ENCODE data around the gene SLC39A6.

SLC39A6 gene

DNA sequence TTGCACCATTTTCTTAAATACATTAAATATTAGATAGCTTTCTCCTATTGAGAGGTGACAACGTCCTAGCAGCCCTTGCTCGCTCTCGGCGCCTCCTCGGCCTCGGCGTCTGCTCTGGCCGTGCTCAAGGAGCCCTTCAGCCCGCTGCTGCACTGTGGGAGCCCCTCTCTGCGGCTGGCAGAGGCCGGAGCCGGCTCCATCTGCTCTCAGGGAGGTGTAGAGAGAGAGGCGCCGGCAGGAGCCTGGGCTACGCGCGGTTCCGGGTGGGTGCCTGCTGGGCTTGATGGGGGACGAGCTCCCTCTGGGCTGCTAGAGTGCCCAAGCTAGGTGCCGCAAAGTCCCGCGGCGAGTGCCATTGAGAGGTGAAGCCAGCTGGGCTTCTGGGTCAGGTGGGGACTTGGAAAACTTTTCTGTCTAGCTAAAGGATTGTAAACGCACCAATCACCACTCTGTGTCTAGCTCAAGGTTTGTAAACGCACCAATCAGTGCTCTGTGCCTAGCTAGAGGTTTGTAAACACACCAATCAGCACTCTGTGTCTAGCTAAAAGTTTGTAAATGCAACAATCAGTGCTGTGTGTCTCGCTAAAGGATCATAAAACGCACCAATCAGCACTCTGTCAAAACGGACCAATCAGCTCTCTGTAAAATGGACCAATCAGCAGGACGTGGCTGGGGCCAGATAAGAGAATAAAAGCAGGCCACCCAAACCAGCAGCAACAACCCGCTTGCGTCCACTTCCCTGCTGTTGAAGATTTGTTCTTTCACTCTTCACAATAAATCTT is 64.9 kb downstream of the SLC39A6 start:
- DNase-seq (ENCODE audit: low read depth in 2 of 2): no peak

DNA sequence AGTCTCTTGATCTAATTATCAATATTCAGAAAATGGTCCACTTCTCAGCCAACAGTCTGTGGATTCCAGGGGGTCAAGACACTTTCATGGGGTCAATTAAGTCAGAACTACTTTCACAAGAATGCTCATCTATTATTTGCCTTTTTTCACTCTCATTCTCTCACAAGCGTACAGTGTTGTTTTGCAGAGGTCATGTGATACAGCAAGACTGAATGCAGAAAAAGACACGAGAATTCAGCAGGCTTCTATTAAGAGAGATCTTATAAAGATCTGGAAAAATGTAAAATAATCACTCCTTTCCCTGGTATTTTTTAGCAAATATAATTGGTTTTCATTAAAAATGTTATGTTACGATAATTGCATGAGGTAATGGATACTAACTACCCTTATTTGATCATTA is 70.5 kb downstream of the SLC39A6 start:
- DNase-seq (ENCODE audit: low read depth in 2 of 2): no peak

Measured in fibroblast of skin of left quadriceps (primary cell).